Tibial nerve (tissue), 4 donors: ENCODE data around the gene KRTAP12-2.

Experiments
- CTCF ChIP-seq, 5 experiments: fragments of 200-600 bp in 3 of 5; fragments of 450-650 bp in 2 of 5; sonication (generic) in 3 of 5; IDR thresholded peaks; one replicate each; pipeline ENCODE4 v1.5.1; 2016 to 2019; ENCODE audit warnings: antibody characterized with exemption in 5 of 5, mild to moderate bottlenecking in 3 of 5, moderate library complexity in 2 of 5
- EP300 ChIP-seq, 2 donors: sonication (generic); formaldehyde crosslinking; IDR thresholded peaks; one replicate each; pipeline ENCODE4 v1.6.1; 2017; ENCODE audit warnings: antibody characterized with exemption in 2 of 2, mild to moderate bottlenecking in 1 of 2
- POLR2A ChIP-seq, 2 donors: fragments of 450-650 bp; IDR thresholded peaks; one replicate each; pipeline ENCODE4 v1.6.1; 2017; ENCODE audit warnings: antibody characterized with exemption in 2 of 2, mild to moderate bottlenecking in 2 of 2, moderate library complexity in 2 of 2

DNA sequence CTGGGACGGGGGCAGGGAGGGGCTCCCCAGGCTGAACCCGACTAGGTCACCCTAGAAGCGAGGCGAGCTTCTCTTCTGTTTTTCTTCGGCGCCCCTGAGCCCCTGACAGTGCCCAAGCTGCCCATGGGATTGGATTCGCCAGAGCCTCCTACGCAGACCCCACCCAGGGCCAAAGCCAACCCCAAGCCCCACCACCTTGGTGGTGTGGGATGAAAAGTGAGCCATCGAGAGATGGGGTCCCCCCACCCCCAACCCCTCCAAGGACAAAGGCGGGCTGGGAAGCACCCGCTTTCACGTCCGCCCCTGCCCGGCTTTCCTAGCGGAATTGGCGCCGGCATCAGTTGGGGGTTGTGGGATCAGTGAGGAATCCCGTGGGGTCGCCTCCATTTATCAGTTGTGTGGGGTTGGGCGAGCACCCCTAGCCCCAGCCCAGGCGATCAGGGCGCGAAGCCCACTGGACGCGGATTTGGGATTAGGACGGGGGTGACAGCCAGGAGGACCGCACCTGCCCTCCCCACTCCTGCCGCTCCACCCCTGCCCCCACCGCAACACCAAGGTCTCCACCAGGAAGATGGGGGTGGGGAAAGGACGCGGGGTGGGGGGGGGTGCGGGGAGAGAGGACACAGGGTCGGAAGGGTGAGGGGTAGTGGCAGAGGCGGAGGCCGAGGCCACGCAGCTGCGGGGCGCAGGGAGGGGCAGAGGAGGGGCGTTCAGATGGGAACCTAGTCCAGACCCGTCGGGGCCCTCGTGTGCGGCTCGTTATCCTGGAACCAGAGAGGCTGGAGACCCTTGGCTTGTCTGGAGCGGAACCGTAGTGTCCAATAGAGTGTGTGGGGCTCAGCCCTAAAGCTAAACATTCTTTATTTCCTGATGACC, 40.2 kb upstream of the KRTAP12-2 start:
- TF ChIP-seq POLR2A (IDR thresholded peaks at IDR 0.05), result no peak
- TF ChIP-seq CTCF (IDR thresholded peaks at IDR 0.05), result no peak
- TF ChIP-seq EP300 (IDR thresholded peaks at IDR 0.05), result no peak
